ENCODE data around the gene SDE2.
"Not testable (repeated sequence)": the region's sequence is repeated elsewhere in the genome, so short reads cannot be mapped to it uniquely, and the experiment has no call there.

The SDE2 gene

GRCh38 chr1:226009650-226010044, 10.5 kb upstream of the SDE2 start:
- H3K36me3 ChIP-seq, result no peaks in the 10 kb centered on the region
- H3K27ac ChIP-seq, result no peak overlapping the region
- H3K4me2 ChIP-seq, result no peak overlapping the region
- no peaks in the 10 kb centered on the region for H4K20me1 ChIP-seq
- no peak overlapping the region for H3K9ac ChIP-seq
- H3K4me1 ChIP-seq, result peaks cover 36% of the 10 kb centered on the region
- TF ChIP-seq Cebpa-rat (IDR thresholded peaks at IDR 0.05), result no peak
- H3K27me3 ChIP-seq, result no peaks in the 10 kb centered on the region
- H3K4me3 ChIP-seq, result no peak overlapping the region
- no peaks in the 10 kb centered on the region for H3K9me3 ChIP-seq

- peaks cover 53% of the 10 kb centered on the region for H3K4me1 ChIP-seq
- not testable (repeated sequence) for H3K9me3 ChIP-seq, H3K27ac ChIP-seq, H3K36me3 ChIP-seq, H3K27me3 ChIP-seq, H4K20me1 ChIP-seq, H3K9ac ChIP-seq, H3K4me3 ChIP-seq
- peak overlapping the region; percentile 9; the same call in 1 of the 2 replicates for H3K4me2 ChIP-seq
Measured at GRCh38 chr1:226007126-226007892, 8.2 kb upstream of the SDE2 start.

GRCh38 chr1:226006686-226007085, 7.5 kb upstream of the SDE2 start:
- no peak overlapping the region for H3K9ac ChIP-seq
- no peak overlapping the region for H3K4me2 ChIP-seq
- no peak for TF ChIP-seq Cebpa-rat (IDR thresholded peaks at IDR 0.05)
- no peak overlapping the region for H3K27ac ChIP-seq
- H3K4me1 ChIP-seq, result peaks cover 59% of the 10 kb centered on the region
- no peaks in the 10 kb centered on the region for H3K9me3 ChIP-seq
- H3K4me3 ChIP-seq, result no peak overlapping the region
- H4K20me1 ChIP-seq, result no peaks in the 10 kb centered on the region
- H3K27me3 ChIP-seq, result no peaks in the 10 kb centered on the region
- H3K36me3 ChIP-seq, result no peaks in the 10 kb centered on the region

GRCh38 chr1:226004396-226004795, 5.3 kb upstream of the SDE2 start:
- H3K36me3 ChIP-seq, result no peaks in the 10 kb centered on the region
- H3K4me3 ChIP-seq, result no peak overlapping the region
- no peaks in the 10 kb centered on the region for H3K9me3 ChIP-seq
- no peak for TF ChIP-seq Cebpa-rat (IDR thresholded peaks at IDR 0.05)
- peak overlapping the region; percentile 93 for H3K4me2 ChIP-seq
- H3K27ac ChIP-seq, result peak overlapping the region; percentile 98
- H3K27me3 ChIP-seq, result no peaks in the 10 kb centered on the region
- no peak overlapping the region for H3K9ac ChIP-seq
- H4K20me1 ChIP-seq, result no peaks in the 10 kb centered on the region
- peaks cover 77% of the 10 kb centered on the region for H3K4me1 ChIP-seq

- H3K4me2 ChIP-seq, result peak overlapping the region; percentile 93
- no peaks in the 10 kb centered on the region for H3K9me3 ChIP-seq
- no peaks in the 10 kb centered on the region for H3K27me3 ChIP-seq
- no peak overlapping the region for H3K4me3 ChIP-seq
- H3K27ac ChIP-seq, result peak overlapping the region; percentile 98
- peaks cover 77% of the 10 kb centered on the region for H3K4me1 ChIP-seq
- H4K20me1 ChIP-seq, result peaks cover under 1% of the 10 kb centered on the region; the same call in 1 of the 2 replicates
- H3K9ac ChIP-seq, result no peak overlapping the region
- no peaks in the 10 kb centered on the region for H3K36me3 ChIP-seq
- no peak for TF ChIP-seq Cebpa-rat (IDR thresholded peaks at IDR 0.05)
Measured at GRCh38 chr1:226003502-226004170, 4.5 kb upstream of the SDE2 start.

- Histone ChIP-seq H3K36me3 (no peaks in the 10 kb centered on the region), H3K9ac (peak overlapping the region; percentile 68; the same call in 1 of the 2 replicates), H3K27me3 (no peaks in the 10 kb centered on the region), H3K4me1 (peaks cover 81% of the 10 kb centered on the region), H3K27ac (peak overlapping the region; percentile 98), H4K20me1 (peaks cover 8% of the 10 kb centered on the region), H3K4me3 (peak overlapping the region; percentile 34), H3K4me2 (peak overlapping the region; percentile 93), H3K9me3 (no peaks in the 10 kb centered on the region)
- TF ChIP-seq Cebpa-rat (IDR thresholded peaks at IDR 0.05), result no peak
Measured at GRCh38 chr1:226002667-226003501, 3.7 kb upstream of the SDE2 start.

GRCh38 chr1:226001963-226002666, 3.0 kb upstream of the SDE2 start:
- Histone ChIP-seq H3K4me1 (peaks cover 82% of the 10 kb centered on the region), H3K9me3 (no peaks in the 10 kb centered on the region), H3K27ac (peak overlapping the region; percentile 98)

GRCh38 chr1:226001088-226001487, 1.9 kb upstream of the SDE2 start:
- no peak for TF ChIP-seq Cebpa-rat (IDR thresholded peaks at IDR 0.05)
- peaks cover 26% of the 10 kb centered on the region for H4K20me1 ChIP-seq
- peak overlapping the region; percentile 86 for H3K9ac ChIP-seq
- no peaks in the 10 kb centered on the region for H3K9me3 ChIP-seq
- peak overlapping the region; percentile 93 for H3K4me2 ChIP-seq
- no peaks in the 10 kb centered on the region for H3K36me3 ChIP-seq
- H3K4me3 ChIP-seq, result no peak overlapping the region
- no peaks in the 10 kb centered on the region for H3K27me3 ChIP-seq
- peaks cover 82% of the 10 kb centered on the region for H3K4me1 ChIP-seq
- H3K27ac ChIP-seq, result peak overlapping the region; percentile 98

More at GRCh38 chr1:226001963-226002666, 3.0 kb upstream of the SDE2 start:
- Histone ChIP-seq H3K4me3 (peak overlapping the region; percentile 34), H3K9ac (peak overlapping the region; percentile 68; the same call in 1 of the 2 replicates), H3K36me3 (no peaks in the 10 kb centered on the region), H3K4me2 (peak overlapping the region; percentile 93), H3K27me3 (no peaks in the 10 kb centered on the region), H4K20me1 (peaks cover 15% of the 10 kb centered on the region)
- no peak for TF ChIP-seq Cebpa-rat (IDR thresholded peaks at IDR 0.05)

- peaks cover 82% of the 10 kb centered on the region for H3K4me1 ChIP-seq
- H4K20me1 ChIP-seq, result peaks cover 31% of the 10 kb centered on the region
- H3K4me2 ChIP-seq, result peak overlapping the region; percentile 93
- H3K27me3 ChIP-seq, H3K36me3 ChIP-seq, H3K9me3 ChIP-seq: not testable (repeated sequence)
- H3K4me3 ChIP-seq, result peak overlapping the region; percentile 88
- peak overlapping the region; percentile 98 for H3K27ac ChIP-seq
- peak overlapping the region; percentile 86 for H3K9ac ChIP-seq
Measured at GRCh38 chr1:226000493-226001081, 1.4 kb upstream of the SDE2 start.

Measured in BLaER1 (cell line).